Testis (tissue), 3 donors: Measurements from ENCODE around the gene MYH11. TPM values are rescaled to one million over a fixed set of nuclear protein-coding genes. Genes with fewer than 3 reads are reported as not detected.

Experiments
- DNase-seq: peaks from one replicate; pipeline ENCODE4 v3.0.0-alpha.2; 2019
- H3K27ac ChIP-seq, 2 donors: fragments of 200-600 bp; sonication (generic); one replicate each; pipeline ENCODE4 v1.5.1; 2019
- H3K27me3 ChIP-seq: fragments of 200-600 bp; sonication (generic); one replicate; pipeline ENCODE4 v1.5.1; 2019
- H3K36me3 ChIP-seq: fragments of 200-600 bp; sonication (generic); one replicate; pipeline ENCODE4 v1.5.1; 2017; ENCODE audit warnings: low read depth; ENCODE audit errors: missing control alignments
- H3K4me1 ChIP-seq: fragments of 200-600 bp; sonication (generic); one replicate; pipeline ENCODE4 v1.5.1; 2019
- H3K4me3 ChIP-seq, 2 donors: fragments of 200-600 bp; sonication (generic); one replicate each; pipeline ENCODE4 v1.5.1; 2017 to 2019
- H3K9me3 ChIP-seq: fragments of 200-600 bp; sonication (generic); one replicate; pipeline ENCODE4 v1.5.1; 2017
- POLR2A ChIP-seq: fragments of 450-650 bp; IDR thresholded peaks from one replicate; pipeline ENCODE4 v1.6.1; 2017; ENCODE audit warnings: antibody characterized with exemption, mild to moderate bottlenecking, moderate library complexity
- WGBS, 2 donors: methylation state at CpG; one replicate each; pipeline ENCODE4 v1.1.5; 2018; 5-methylcytosine and 5-hydroxymethylcytosine counted together
- intact Hi-C: fragments of 100-400 bp; cut with DNase I; formaldehyde crosslinking; loops from one replicate; pipeline ENCODE4 v1.15.1; 2023; ENCODE audit warnings: low total_unique reads
- polyA plus RNA-seq: library from polyadenylated mRNA; stranded (reverse); fragments of 350-450 nt; fragmentation: Illumina TruSeq; extraction: RNeasy Lipid Tissue Mini Kit (QIAGEN cat#74804); gene quantifications from one replicate; pipeline ENCODE4 v1.2.3, GENCODE V29; 2014; ENCODE audit warnings: low read depth, low replicate concordance; ENCODE audit not compliant: insufficient read depth
- total RNA-seq, 2 donors: library from RNA; depleted of rRNA; stranded (reverse); fragments of >200 nt; gene quantifications; one replicate each; pipeline ENCODE4 v1.2.3, GENCODE V29; 2016
- TF ChIP-seq, protein P1 (sequence below), 3 experiments: fragments of 450-650 bp in 2 of 3; fragments of 200-600 bp in 1 of 3; sonication (generic) in 1 of 3; IDR thresholded peaks; one replicate each; pipeline ENCODE4 v1.5.1; 2016 to 2019; ENCODE audit warnings: antibody characterized with exemption in 3 of 3, mild to moderate bottlenecking in 2 of 3, moderate library complexity in 1 of 3

MYH11 gene
- total and polyA plus RNA-seq, 3 donors from 2014 or later: 263 to 276 (median 271) TPM

DNA sequence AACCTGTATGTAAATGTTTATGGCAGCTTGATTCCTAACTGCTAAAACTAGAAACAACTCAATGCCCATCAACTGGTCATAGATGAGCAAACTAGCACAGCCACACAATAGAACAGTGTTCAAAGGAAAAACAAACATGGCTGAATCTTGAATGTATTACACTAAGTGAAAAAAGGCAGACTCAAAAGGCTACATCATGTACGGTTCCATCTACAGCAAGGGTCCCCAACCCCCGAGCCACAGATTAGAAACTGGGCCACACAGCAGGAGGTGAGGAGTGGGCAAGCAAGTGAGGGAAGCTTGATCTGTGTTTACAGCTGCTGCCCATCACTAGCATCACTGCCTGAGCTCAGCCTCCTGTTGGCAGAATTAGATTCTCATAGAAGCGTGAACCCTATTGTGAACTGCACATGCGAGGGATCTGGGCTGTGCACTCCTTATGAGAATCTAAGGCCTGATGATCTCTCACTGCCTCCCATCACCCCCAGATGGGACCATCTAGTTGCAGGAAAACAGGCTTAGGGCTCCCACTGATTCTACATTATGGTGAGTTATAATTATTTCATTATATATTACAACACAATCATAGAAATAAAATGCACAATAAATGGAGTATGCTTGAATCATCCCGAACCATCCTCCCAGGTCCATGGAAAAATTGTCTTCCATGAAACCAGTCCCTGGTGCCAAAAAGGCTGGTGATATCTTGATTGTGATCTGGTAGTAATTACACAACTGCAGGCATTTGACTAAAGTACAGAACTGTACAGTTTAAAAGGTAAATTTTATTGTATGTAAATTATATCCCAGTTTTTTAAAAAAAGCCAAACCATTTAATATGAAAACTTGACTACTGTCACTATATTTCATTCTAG is 23.8 kb upstream of the MYH11 start:
- no peaks in the 10 kb centered on the region for H3K4me1 ChIP-seq
- no peak overlapping the region for H3K4me3 ChIP-seq
- H3K36me3 ChIP-seq: no peaks in the 10 kb centered on the region
- no peaks in the 10 kb centered on the region for H3K27me3 ChIP-seq
- H3K9me3 ChIP-seq: no peaks in the 10 kb centered on the region
- intact Hi-C loops: no loop called here
- 78 to 87% methylated on average over 5 of the region's 5 CpGs for WGBS, 2 donors
- no peak for DNase-seq
- no peak for TF ChIP-seq POLR2A
- TF ChIP-seq, protein P1, sequence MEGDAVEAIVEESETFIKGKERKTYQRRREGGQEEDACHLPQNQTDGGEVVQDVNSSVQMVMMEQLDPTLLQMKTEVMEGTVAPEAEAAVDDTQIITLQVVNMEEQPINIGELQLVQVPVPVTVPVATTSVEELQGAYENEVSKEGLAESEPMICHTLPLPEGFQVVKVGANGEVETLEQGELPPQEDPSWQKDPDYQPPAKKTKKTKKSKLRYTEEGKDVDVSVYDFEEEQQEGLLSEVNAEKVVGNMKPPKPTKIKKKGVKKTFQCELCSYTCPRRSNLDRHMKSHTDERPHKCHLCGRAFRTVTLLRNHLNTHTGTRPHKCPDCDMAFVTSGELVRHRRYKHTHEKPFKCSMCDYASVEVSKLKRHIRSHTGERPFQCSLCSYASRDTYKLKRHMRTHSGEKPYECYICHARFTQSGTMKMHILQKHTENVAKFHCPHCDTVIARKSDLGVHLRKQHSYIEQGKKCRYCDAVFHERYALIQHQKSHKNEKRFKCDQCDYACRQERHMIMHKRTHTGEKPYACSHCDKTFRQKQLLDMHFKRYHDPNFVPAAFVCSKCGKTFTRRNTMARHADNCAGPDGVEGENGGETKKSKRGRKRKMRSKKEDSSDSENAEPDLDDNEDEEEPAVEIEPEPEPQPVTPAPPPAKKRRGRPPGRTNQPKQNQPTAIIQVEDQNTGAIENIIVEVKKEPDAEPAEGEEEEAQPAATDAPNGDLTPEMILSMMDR (IDR thresholded peaks at IDR 0.05): no peak
- peak overlapping the region in 1 of 2 donors; percentile 18 for H3K27ac ChIP-seq

DNA sequence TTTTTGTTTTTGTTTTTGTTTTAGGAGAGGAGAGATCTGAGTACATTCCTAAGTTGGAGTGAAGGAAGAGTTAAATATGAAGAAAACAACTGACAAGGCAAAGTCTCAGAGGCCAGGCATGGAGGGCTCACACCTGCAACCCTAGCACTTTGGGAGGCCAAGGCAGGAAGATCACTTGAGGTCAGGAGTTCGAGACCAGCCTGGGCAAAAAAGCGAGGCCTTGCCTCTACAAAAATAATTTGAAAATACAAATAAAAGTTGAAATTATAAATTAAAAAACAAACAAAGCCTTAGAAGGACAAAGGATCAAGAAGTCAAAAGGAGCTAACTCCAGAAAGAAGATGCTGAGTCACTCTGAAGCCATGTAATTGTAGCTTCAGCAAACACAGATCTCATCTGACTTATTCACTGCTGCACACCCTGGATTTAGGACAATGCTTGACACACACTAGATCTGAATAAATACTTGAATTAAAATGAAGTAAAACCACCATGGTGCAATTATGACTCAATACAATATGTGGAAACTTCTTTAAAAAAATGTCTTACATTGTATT is 22.5 kb upstream of the MYH11 start:
- Histone ChIP-seq H3K4me3 (no peak overlapping the region), H3K9me3 (no peaks in the 10 kb centered on the region), H3K4me1 (peaks cover 4% of the 10 kb centered on the region), H3K27me3 (no peaks in the 10 kb centered on the region), H3K36me3 (no peaks in the 10 kb centered on the region), H3K27ac (peak overlapping the region in 1 of 2 donors; percentile 26)
- intact Hi-C loops: no loop called here
- DNase-seq: no peak
- 64 to 72% methylated on average over 2 of the region's 2 CpGs for WGBS, 2 donors
- no peak for TF ChIP-seq POLR2A
- TF ChIP-seq, protein P1 (IDR thresholded peaks at IDR 0.05): no peak

DNA sequence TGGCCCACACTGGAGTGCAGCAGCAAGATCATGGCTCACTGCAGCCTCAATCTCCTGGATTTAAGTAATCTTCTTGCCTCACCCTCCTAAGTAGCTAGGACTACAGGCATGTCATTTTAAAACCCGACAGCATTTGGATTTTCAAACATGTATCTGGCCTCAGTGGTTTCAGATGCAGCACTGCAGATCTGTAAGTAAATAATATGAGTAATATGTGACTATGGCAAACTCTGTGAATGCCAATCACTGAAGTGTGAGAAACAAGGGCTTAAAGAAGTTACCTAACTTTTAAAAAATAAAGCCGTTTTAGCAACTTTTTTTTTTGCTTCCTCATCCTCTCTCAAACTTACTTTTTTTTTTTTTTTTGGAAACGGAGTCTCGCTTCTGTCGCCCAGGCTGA is 19.7 kb upstream of the MYH11 start:
- Histone ChIP-seq H3K4me1 (peaks cover 4% of the 10 kb centered on the region), H3K9me3 (no peaks in the 10 kb centered on the region), H3K27me3 (no peaks in the 10 kb centered on the region), H3K4me3 (no peak overlapping the region), H3K36me3 (no peaks in the 10 kb centered on the region), H3K27ac (no peak overlapping the region)
- intact Hi-C loops: no loop called here
- no peak for DNase-seq
- 86 to 87% methylated on average over 5 of the region's 5 CpGs for WGBS, 2 donors
- TF ChIP-seq, protein P1 (IDR thresholded peaks at IDR 0.05): no peak
- no peak for TF ChIP-seq POLR2A

DNA sequence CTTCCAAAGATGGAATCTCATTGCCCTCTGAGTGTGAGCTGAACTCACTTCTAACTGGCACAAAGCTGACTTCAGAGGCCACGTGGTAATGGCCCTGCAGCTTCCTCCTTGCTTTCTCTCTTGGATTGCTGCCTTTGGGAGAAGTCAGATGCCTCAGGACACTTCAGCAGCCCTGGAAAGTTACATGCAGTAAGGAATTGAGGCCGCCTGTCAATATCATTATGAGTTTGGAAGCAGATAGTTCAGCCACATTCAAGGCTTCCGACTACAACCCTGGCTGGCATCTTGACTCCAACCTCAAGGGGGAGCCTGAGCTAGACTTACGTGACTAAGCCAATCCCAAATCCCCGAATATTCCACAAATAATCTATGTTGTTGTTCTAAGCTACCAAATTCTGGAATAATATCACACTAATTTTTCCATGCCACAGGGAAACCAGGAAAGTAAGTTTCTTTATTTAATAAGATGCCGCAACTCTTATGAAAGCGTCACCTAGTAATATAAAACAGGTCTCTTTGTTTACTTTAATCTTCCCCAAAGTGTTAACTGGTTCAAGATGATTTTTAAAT is 18.0 kb upstream of the MYH11 start:
- no peaks in the 10 kb centered on the region for H3K9me3 ChIP-seq
- TF ChIP-seq, protein P1 (IDR thresholded peaks at IDR 0.05): peak; percentile 39 to 74 (median 61)
- TF ChIP-seq POLR2A: no peak
- H3K4me1 ChIP-seq: peaks cover 4% of the 10 kb centered on the region
- no peak overlapping the region for H3K27ac ChIP-seq
- DNase-seq: peak; percentile 80
- H3K4me3 ChIP-seq: no peak overlapping the region
- intact Hi-C loops: no loop called here
- 44 to 46% methylated on average over 7 of the region's 7 CpGs for WGBS, 2 donors
- no peaks in the 10 kb centered on the region for H3K27me3 ChIP-seq
- no peaks in the 10 kb centered on the region for H3K36me3 ChIP-seq
